LNCAP (cell line): ENCODE data around the gene RHOBTB1.

Experiments
- TF ChIP-seq, protein P1 (sequence below): fragments of 450-650 bp; IDR thresholded peaks from 2 replicates; pipeline ENCODE4 v1.5.1; 2017; ENCODE audit warnings: mild to moderate bottlenecking

RHOBTB1 gene

GRCh38 chr10:60934215-60935175 is 9.5 kb downstream of the RHOBTB1 start:
- TF ChIP-seq, protein P1, sequence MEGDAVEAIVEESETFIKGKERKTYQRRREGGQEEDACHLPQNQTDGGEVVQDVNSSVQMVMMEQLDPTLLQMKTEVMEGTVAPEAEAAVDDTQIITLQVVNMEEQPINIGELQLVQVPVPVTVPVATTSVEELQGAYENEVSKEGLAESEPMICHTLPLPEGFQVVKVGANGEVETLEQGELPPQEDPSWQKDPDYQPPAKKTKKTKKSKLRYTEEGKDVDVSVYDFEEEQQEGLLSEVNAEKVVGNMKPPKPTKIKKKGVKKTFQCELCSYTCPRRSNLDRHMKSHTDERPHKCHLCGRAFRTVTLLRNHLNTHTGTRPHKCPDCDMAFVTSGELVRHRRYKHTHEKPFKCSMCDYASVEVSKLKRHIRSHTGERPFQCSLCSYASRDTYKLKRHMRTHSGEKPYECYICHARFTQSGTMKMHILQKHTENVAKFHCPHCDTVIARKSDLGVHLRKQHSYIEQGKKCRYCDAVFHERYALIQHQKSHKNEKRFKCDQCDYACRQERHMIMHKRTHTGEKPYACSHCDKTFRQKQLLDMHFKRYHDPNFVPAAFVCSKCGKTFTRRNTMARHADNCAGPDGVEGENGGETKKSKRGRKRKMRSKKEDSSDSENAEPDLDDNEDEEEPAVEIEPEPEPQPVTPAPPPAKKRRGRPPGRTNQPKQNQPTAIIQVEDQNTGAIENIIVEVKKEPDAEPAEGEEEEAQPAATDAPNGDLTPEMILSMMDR = no peak

DNA sequence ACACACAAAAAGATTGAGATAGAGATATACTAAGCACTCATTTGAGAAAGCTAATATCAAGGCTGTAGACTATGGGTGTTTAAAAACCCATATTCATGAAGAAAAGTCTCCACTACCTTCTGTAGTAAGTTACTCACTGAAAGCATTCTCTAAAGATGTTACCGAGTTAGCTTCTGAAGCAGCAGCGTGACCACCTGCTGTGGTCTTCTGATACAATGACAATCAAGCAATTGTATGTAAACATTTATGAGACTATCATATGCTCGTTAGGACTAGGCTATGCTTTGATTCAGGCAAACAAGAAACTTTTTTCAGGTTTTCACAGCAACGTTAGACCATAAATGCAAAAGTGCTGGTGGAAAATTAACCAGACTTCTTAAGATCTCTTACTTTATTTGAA is 11.2 kb downstream of the RHOBTB1 start:
- TF ChIP-seq, protein P1 = no peak

GRCh38 chr10:60930237-60930636 is 13.7 kb downstream of the RHOBTB1 start:
- TF ChIP-seq, protein P1 = no peak

GRCh38 chr10:60921633-60922032 is 22.4 kb downstream of the RHOBTB1 start:
- TF ChIP-seq, protein P1 = no peak

DNA sequence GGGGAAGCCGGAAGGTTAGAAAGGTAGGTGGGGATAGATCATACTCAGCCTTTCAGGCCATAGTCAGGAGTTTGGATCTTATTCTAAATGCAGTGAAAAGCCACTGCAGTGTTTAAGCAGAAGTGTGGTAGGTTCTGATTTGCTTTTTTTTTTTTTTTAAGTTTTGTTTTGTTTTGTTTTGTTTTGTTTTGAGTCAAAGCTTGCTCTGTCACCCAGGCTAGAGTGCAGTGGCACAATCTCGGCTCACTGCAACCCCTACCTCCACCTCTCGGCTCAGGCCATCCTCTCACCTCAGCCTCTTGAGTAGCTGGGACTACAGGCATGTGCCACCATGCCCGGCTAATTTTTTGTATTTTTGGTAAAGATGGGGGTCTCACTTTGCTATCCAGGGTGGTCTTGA is 23.5 kb downstream of the RHOBTB1 start:
- TF ChIP-seq, protein P1 = no peak

- TF ChIP-seq, protein P1 = no peak
These were observed 24.4 kb downstream of the RHOBTB1 start for GRCh38 chr10:60919551-60919950.

DNA sequence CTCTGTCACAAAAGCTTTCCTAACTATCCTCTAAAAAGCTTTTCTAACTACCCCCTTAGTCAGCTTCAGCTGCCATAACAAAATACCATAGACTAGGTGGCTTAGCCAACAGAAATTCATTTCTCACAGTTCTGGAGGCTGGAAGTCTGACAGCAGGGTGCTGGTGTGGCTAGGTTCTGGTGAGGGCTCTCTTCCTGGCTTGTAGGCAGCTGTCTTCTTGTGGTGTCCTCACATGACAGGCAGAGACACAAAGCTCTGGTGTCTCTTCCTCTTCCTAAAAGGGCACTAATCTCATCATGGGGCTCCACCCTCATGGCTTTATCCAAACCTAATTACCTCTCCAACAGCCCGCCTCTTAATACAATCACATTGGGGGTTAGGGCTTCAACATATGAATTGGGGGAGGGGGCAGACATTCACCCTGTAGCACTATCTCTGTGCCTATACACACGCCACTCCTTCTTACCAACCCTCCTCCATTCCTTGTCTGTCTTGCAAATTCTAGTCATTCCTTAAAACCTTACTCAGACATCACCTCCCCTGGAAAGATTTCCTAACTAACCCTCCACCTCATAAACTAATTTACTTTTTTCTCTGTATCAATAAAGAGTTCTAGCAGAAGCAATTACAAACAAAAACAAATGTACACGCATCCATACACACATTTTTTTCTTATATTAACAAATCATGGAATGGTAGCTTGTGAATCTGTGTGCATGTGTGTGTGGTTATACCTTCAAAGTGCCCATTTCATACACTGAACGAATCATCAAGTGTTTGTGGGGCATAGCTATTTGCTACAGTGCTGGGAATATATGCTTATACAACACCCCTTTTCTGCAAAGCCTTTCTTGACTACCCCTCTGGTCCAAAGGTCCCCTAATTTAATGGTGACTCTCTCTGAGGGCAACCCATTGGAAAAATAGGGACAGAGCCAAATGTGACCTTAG is 26.4 kb downstream of the RHOBTB1 start:
- TF ChIP-seq, protein P1 = no peak
